Hepatocyte (in vitro differentiated cells): ENCODE measurements around the gene STARD5. TPM values are rescaled to one million over a fixed set of nuclear protein-coding genes. Genes with fewer than 3 reads are reported as not detected.

ENCODE experiments used
- DNase-seq: peaks from one replicate; pipeline ENCODE4 v3.0.0-alpha.2; 2016; ENCODE audit warnings: low spot score
- H2AFZ ChIP-seq: fragments of 200-600 bp; sonication (generic); 2 replicates; pipeline ENCODE4 v1.6.0; 2016; ENCODE audit warnings: antibody characterized with exemption, mild to moderate bottlenecking
- H3K27ac ChIP-seq: fragments of 200-600 bp; sonication (generic); 2 replicates; pipeline ENCODE4 v1.5.1; 2016; ENCODE audit warnings: mild to moderate bottlenecking
- H3K27me3 ChIP-seq: fragments of 200-600 bp; sonication (generic); 2 replicates; pipeline ENCODE4 v1.6.1; 2016
- H3K36me3 ChIP-seq: fragments of 200-600 bp; sonication (generic); replicated peaks from 2 replicates; pipeline ENCODE4 v1.5.1; 2016; ENCODE audit warnings: low read depth; ENCODE audit not compliant: insufficient read depth
- H3K4me1 ChIP-seq: fragments of 200-600 bp; sonication (generic); 2 replicates; pipeline ENCODE4 v1.5.1; 2016; ENCODE audit warnings: mild to moderate bottlenecking, moderate library complexity; ENCODE audit not compliant: insufficient read depth
- H3K4me2 ChIP-seq: fragments of 200-600 bp; sonication (generic); 2 replicates; pipeline ENCODE4 v1.6.0; 2016
- H3K4me3 ChIP-seq: fragments of 200-600 bp; sonication (generic); 2 replicates; pipeline ENCODE4 v1.5.1; 2016; ENCODE audit warnings: mild to moderate bottlenecking
- H3K79me2 ChIP-seq: fragments of 200-600 bp; sonication (generic); 2 replicates; pipeline ENCODE4 v1.6.0; 2017; ENCODE audit warnings: mild to moderate bottlenecking
- H3K9me2 ChIP-seq: fragments of 200-600 bp; sonication (generic); replicated peaks from 2 replicates; pipeline ENCODE4 v1.6.0; 2017; ENCODE audit warnings: mild to moderate bottlenecking; ENCODE audit not compliant: insufficient read depth
- H3K9me3 ChIP-seq: fragments of 200-600 bp; sonication (generic); 2 replicates; pipeline ENCODE4 v1.5.1; 2016; ENCODE audit warnings: low read depth, mild to moderate bottlenecking
- H4K20me1 ChIP-seq: fragments of 200-600 bp; sonication (generic); 2 replicates; pipeline ENCODE4 v1.6.0; 2016; ENCODE audit warnings: mild to moderate bottlenecking; ENCODE audit not compliant: insufficient read depth, poor library complexity, severe bottlenecking
- CTCF ChIP-seq: fragments of 200-600 bp; sonication (generic); IDR thresholded peaks from 2 replicates; pipeline ENCODE4 v1.5.1; 2016; ENCODE audit warnings: antibody characterized with exemption, mild to moderate bottlenecking; ENCODE audit not compliant: poor library complexity
- EZH2 ChIP-seq: fragments of 200-600 bp; sonication (generic); IDR thresholded peaks from 2 replicates; pipeline ENCODE4 v1.6.1; 2016; ENCODE audit warnings: antibody characterized with exemption, mild to moderate bottlenecking, borderline replicate concordance
- EZH2phosphoT487 ChIP-seq: fragments of 200-600 bp; sonication (generic); IDR thresholded peaks from one replicate; pipeline ENCODE4 v1.6.1; 2018; ENCODE audit warnings: antibody characterized with exemption, mild to moderate bottlenecking, low read depth, moderate library complexity; ENCODE audit not compliant: unreplicated experiment, severe bottlenecking
- WGBS: methylation state at CpG from one replicate; pipeline ENCODE4 v1.1.6; 2016; ENCODE audit warnings: low lambda C conversion rate; ENCODE audit errors: missing lambda C conversion rate; 5-methylcytosine and 5-hydroxymethylcytosine counted together
- polyA plus RNA-seq: library from polyadenylated mRNA; unstranded; fragments of >200 nt; fragmentation: Nextera tagmentation; extraction: Ambion mirVana; gene quantifications from 2 replicates; pipeline ENCODE4 v1.2.1, GENCODE V29; 2016
- total RNA-seq: library from RNA; depleted of rRNA; stranded (reverse); fragments of >200 nt; gene quantifications from 2 replicates; pipeline ENCODE4 v1.2.3, GENCODE V29; 2014

Gene STARD5
- total and polyA plus RNA-seq, 2 experiments from 2014 or later, result 7.2 to 13.7 TPM

GRCh38 chr15:81304226-81304625 lies 19.7 kb downstream of the STARD5 start:
- Histone ChIP-seq H3K4me2 (no peak overlapping the region), H3K9me2 (no peaks in the 10 kb centered on the region), H3K36me3 (no peaks in the 10 kb centered on the region), H3K9me3 (no peaks in the 10 kb centered on the region), H4K20me1 (no peaks in the 10 kb centered on the region), H3K4me3 (no peak overlapping the region), H3K4me1 (no peaks in the 10 kb centered on the region), H3K27ac (no peak overlapping the region), H3K27me3 (no peaks in the 10 kb centered on the region), H2AFZ (no peak overlapping the region), H3K79me2 (no peaks in the 10 kb centered on the region)
- TF ChIP-seq EZH2phosphoT487, result no peak
- TF ChIP-seq EZH2, result no peak
- no peak for TF ChIP-seq CTCF
- WGBS, result 61% methylated on average over 5 of the region's 5 CpGs
- DNase-seq, result no peak

- Histone ChIP-seq H4K20me1 (no peaks in the 10 kb centered on the region), H3K79me2 (no peaks in the 10 kb centered on the region), H3K36me3 (no peaks in the 10 kb centered on the region), H3K27me3 (no peaks in the 10 kb centered on the region), H2AFZ (no peak overlapping the region), H3K9me3 (no peaks in the 10 kb centered on the region), H3K4me1 (no peaks in the 10 kb centered on the region), H3K4me2 (no peak overlapping the region), H3K9me2 (no peaks in the 10 kb centered on the region), H3K27ac (no peak overlapping the region), H3K4me3 (no peak overlapping the region)
- TF ChIP-seq CTCF, result no peak
- no peak for TF ChIP-seq EZH2phosphoT487
- no peak for TF ChIP-seq EZH2
- no peak for DNase-seq
- 77% methylated on average over 9 of the region's 9 CpGs for WGBS
Observed at GRCh38 chr15:81303244-81304225, 20.4 kb downstream of the STARD5 start.

- TF ChIP-seq CTCF, result no peak
- TF ChIP-seq EZH2, result no peak
- no peak for TF ChIP-seq EZH2phosphoT487
- no peak overlapping the region for H3K27ac ChIP-seq
- no peaks in the 10 kb centered on the region for H3K9me2 ChIP-seq
- H2AFZ ChIP-seq, result no peak overlapping the region
- no peaks in the 10 kb centered on the region for H3K27me3 ChIP-seq
- H3K9me3 ChIP-seq, result no peaks in the 10 kb centered on the region
- no peaks in the 10 kb centered on the region for H3K79me2 ChIP-seq
- no peaks in the 10 kb centered on the region for H4K20me1 ChIP-seq
- H3K4me2 ChIP-seq, result no peak overlapping the region
- H3K4me3 ChIP-seq, result no peak overlapping the region
- no peaks in the 10 kb centered on the region for H3K36me3 ChIP-seq
- 91% methylated on average over 6 of the region's 6 CpGs for WGBS
- DNase-seq, result no peak
- H3K4me1 ChIP-seq, result no peaks in the 10 kb centered on the region
Observed at GRCh38 chr15:81302701-81303109, 21.2 kb downstream of the STARD5 start.
